HEK293 (cell line): Measurements from ENCODE around the gene PEF1.

ENCODE experiments used
- BCL11A ChIP-seq: fragments of 450-650 bp; formaldehyde crosslinking; IDR thresholded peaks from 2 replicates; pipeline ENCODE4 v1.5.1; 2016; ENCODE audit warnings: low read depth, missing biosample characterization, missing genetic modification characterization
- ELK4 ChIP-seq: IDR thresholded peaks from 2 replicates; pipeline ENCODE4 v1.6.1; 2011; ENCODE audit warnings: mild to moderate bottlenecking, low read depth, low read length, borderline replicate concordance
- PBX3 ChIP-seq: sonication (generic); formaldehyde crosslinking; IDR thresholded peaks from 2 replicates; pipeline ENCODE4 v1.8.1; 2022; ENCODE audit warnings: mild to moderate bottlenecking, moderate library complexity, missing genetic modification reagents
- PRDM10 ChIP-seq: fragments of 450-650 bp; formaldehyde crosslinking; IDR thresholded peaks from 2 replicates; pipeline ENCODE4 v1.5.1; 2016; ENCODE audit warnings: missing biosample characterization, missing genetic modification characterization
- YY1 ChIP-seq: fragments of 450-650 bp; formaldehyde crosslinking; IDR thresholded peaks from 2 replicates; pipeline ENCODE4 v1.5.1; 2018; ENCODE audit warnings: missing biosample characterization, missing genetic modification characterization
- ZNF10 ChIP-seq: fragments of 450-650 bp; formaldehyde crosslinking; IDR thresholded peaks from 2 replicates; pipeline ENCODE4 v1.5.1; 2017; ENCODE audit warnings: missing biosample characterization, missing genetic modification characterization
- ZNF175 ChIP-seq: fragments of 450-650 bp; formaldehyde crosslinking; IDR thresholded peaks from 2 replicates; pipeline ENCODE4 v1.5.1; 2016; ENCODE audit warnings: missing biosample characterization, missing genetic modification characterization
- TF ChIP-seq, protein P1 (sequence below): fragments of 450-650 bp; formaldehyde crosslinking; IDR thresholded peaks from 2 replicates; pipeline ENCODE4 v1.5.1; 2016; ENCODE audit warnings: missing biosample characterization, missing genetic modification characterization

GRCh38 chr1:31653717-31654473, 9.2 kb upstream of the PEF1 start:
- TF ChIP-seq, protein P1, sequence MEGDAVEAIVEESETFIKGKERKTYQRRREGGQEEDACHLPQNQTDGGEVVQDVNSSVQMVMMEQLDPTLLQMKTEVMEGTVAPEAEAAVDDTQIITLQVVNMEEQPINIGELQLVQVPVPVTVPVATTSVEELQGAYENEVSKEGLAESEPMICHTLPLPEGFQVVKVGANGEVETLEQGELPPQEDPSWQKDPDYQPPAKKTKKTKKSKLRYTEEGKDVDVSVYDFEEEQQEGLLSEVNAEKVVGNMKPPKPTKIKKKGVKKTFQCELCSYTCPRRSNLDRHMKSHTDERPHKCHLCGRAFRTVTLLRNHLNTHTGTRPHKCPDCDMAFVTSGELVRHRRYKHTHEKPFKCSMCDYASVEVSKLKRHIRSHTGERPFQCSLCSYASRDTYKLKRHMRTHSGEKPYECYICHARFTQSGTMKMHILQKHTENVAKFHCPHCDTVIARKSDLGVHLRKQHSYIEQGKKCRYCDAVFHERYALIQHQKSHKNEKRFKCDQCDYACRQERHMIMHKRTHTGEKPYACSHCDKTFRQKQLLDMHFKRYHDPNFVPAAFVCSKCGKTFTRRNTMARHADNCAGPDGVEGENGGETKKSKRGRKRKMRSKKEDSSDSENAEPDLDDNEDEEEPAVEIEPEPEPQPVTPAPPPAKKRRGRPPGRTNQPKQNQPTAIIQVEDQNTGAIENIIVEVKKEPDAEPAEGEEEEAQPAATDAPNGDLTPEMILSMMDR (tag by site-specific recombination): no peak
- no peak for TF ChIP-seq PRDM10 (tag by site-specific recombination)
- no peak for TF ChIP-seq PBX3 (CRISPR knock-in tag)
- TF ChIP-seq YY1: no peak
- TF ChIP-seq BCL11A: no peak
- no peak for TF ChIP-seq ZNF10
- no peak for TF ChIP-seq ZNF175
- no peak for TF ChIP-seq ELK4
